Loucy (cell line): Measurements from ENCODE around the gene KPNA5.
"Not testable (repeated sequence)": the region's sequence is repeated elsewhere in the genome, so short reads cannot be mapped to it uniquely, and the experiment has no call there.

ENCODE experiments used
- H2AFZ ChIP-seq: fragments of 200-600 bp; sonication (generic); 2 replicates; pipeline ENCODE4 v1.6.0; 2016; ENCODE audit warnings: antibody characterized with exemption, mild to moderate bottlenecking, low read length, moderate library complexity
- H3F3A ChIP-seq: fragments of 200-600 bp; 2 replicates; pipeline ENCODE4 v1.6.0; 2016; ENCODE audit warnings: antibody characterized with exemption, low read depth, mild to moderate bottlenecking
- H3K27me3 ChIP-seq: fragments of 200-600 bp; sonication (generic); 2 replicates; pipeline ENCODE4 v1.6.1; 2014; ENCODE audit warnings: low read length, mild to moderate bottlenecking; ENCODE audit not compliant: insufficient read depth, poor library complexity, severe bottlenecking
- H3K36me3 ChIP-seq: fragments of 200-600 bp; sonication (generic); 2 replicates; pipeline ENCODE4 v1.6.1; 2016; ENCODE audit warnings: low read length; ENCODE audit not compliant: insufficient read depth
- H3K4me1 ChIP-seq: fragments of 200-600 bp; sonication (generic); 2 replicates; pipeline ENCODE4 v1.5.1; 2014; ENCODE audit warnings: low read length, mild to moderate bottlenecking; ENCODE audit not compliant: insufficient read depth, poor library complexity, severe bottlenecking
- H3K4me2 ChIP-seq: fragments of 200-600 bp; sonication (generic); 2 replicates; pipeline ENCODE4 v1.6.0; 2014; ENCODE audit warnings: antibody characterized with exemption, low read length, low read depth, mild to moderate bottlenecking; ENCODE audit not compliant: poor library complexity, severe bottlenecking
- H3K4me3 ChIP-seq: fragments of 200-600 bp; sonication (generic); 2 replicates; pipeline ENCODE4 v1.5.1; 2014; ENCODE audit warnings: low read length, mild to moderate bottlenecking, mixed read lengths; ENCODE audit not compliant: poor library complexity, severe bottlenecking
- H3K79me2 ChIP-seq: fragments of 200-600 bp; sonication (generic); 2 replicates; pipeline ENCODE4 v1.6.1; 2014; ENCODE audit warnings: low read length; ENCODE audit not compliant: insufficient read depth
- H3K9ac ChIP-seq: fragments of 200-600 bp; sonication (generic); 2 replicates; pipeline ENCODE4 v1.6.0; 2014; ENCODE audit warnings: mild to moderate bottlenecking, low read depth, low read length, moderate library complexity; ENCODE audit not compliant: poor library complexity, severe bottlenecking
- H3K9me2 ChIP-seq: fragments of 200-600 bp; sonication (generic); replicated peaks from 2 replicates; pipeline ENCODE4 v1.6.1; 2016; ENCODE audit warnings: low read depth, low read length, mixed read lengths
- H3K9me3 ChIP-seq: fragments of 200-600 bp; sonication (generic); 2 replicates; pipeline ENCODE4 v1.6.1; 2014; ENCODE audit warnings: mild to moderate bottlenecking, antibody characterized with exemption, low read length, low read depth; ENCODE audit not compliant: insufficient read depth
- H4K20me1 ChIP-seq: fragments of 200-600 bp; sonication (generic); 2 replicates; pipeline ENCODE4 v1.6.0; 2014; ENCODE audit warnings: antibody characterized with exemption, low read length, mild to moderate bottlenecking; ENCODE audit not compliant: insufficient read depth, poor library complexity, severe bottlenecking
- EZH2phosphoT487 ChIP-seq: fragments of 200-600 bp; IDR thresholded peaks from 2 replicates; pipeline ENCODE4 v1.6.1; 2018; ENCODE audit warnings: antibody characterized with exemption, mild to moderate bottlenecking, moderate library complexity, borderline replicate concordance
- TF ChIP-seq, protein P1 (sequence below): fragments of 200-600 bp; sonication (generic); conservative IDR thresholded peaks from 2 replicates; pipeline ENCODE4 v1.5.1; 2014; ENCODE audit warnings: mild to moderate bottlenecking, antibody characterized with exemption, low read length

Gene KPNA5

DNA sequence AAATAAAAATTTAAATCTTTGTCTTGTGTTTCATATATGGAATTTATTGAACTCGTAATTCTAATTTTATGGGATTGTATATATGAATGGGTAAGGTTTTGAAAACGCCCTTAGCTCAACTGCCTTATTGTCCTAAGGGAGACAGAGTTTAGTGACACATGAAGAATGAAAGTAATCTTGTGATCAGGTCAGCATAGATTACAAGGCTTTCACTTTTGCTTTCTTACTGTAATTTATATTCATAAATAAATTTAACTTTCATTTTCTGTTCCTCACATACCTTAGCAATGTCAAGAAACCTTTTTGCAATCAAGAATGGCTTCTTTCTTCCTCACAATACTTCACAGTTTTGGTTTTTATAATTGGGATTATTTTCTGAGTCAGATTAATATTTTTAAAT, 14.4 kb downstream of the KPNA5 start:
- no peak overlapping the region for H3K4me3 ChIP-seq
- H3K4me1 ChIP-seq: peaks cover 14% of the 10 kb centered on the region
- peaks cover 39% of the 10 kb centered on the region; the same call in 1 of the 2 replicates for H3K36me3 ChIP-seq
- H3F3A ChIP-seq: no peaks in the 10 kb centered on the region
- no peaks in the 10 kb centered on the region for H3K27me3 ChIP-seq
- no peak for TF ChIP-seq EZH2phosphoT487
- TF ChIP-seq, protein P1, sequence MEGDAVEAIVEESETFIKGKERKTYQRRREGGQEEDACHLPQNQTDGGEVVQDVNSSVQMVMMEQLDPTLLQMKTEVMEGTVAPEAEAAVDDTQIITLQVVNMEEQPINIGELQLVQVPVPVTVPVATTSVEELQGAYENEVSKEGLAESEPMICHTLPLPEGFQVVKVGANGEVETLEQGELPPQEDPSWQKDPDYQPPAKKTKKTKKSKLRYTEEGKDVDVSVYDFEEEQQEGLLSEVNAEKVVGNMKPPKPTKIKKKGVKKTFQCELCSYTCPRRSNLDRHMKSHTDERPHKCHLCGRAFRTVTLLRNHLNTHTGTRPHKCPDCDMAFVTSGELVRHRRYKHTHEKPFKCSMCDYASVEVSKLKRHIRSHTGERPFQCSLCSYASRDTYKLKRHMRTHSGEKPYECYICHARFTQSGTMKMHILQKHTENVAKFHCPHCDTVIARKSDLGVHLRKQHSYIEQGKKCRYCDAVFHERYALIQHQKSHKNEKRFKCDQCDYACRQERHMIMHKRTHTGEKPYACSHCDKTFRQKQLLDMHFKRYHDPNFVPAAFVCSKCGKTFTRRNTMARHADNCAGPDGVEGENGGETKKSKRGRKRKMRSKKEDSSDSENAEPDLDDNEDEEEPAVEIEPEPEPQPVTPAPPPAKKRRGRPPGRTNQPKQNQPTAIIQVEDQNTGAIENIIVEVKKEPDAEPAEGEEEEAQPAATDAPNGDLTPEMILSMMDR: no peak
- H4K20me1 ChIP-seq: peaks cover 25% of the 10 kb centered on the region
- H3K9me3 ChIP-seq: no peaks in the 10 kb centered on the region
- H3K79me2 ChIP-seq: peaks cover 30% of the 10 kb centered on the region; the same call in 1 of the 2 replicates
- no peak overlapping the region for H3K9ac ChIP-seq
- no peak overlapping the region for H2AFZ ChIP-seq
- H3K4me2 ChIP-seq: peak overlapping the region; percentile 18
- no peaks in the 10 kb centered on the region for H3K9me2 ChIP-seq

DNA sequence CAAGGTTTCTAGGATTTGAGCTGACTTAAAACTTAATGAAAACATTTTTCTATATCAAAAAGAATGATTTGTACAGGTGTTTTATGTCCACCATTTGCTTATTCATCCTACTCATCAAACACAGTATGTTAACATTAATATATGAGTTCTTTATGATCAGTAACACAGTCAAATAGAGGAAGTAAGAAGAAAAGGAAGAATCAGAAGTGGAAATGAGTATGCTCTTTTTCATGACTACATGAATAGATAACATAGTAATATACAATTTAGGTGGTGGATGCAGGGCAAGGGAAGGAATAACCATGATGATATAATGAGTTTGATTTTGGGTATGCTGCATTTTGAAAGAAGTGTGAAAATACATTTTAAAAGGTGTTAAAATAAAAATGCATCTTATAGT, 16.5 kb downstream of the KPNA5 start:
- Histone ChIP-seq H2AFZ (no peak overlapping the region), H3K9me3 (no peaks in the 10 kb centered on the region)

DNA sequence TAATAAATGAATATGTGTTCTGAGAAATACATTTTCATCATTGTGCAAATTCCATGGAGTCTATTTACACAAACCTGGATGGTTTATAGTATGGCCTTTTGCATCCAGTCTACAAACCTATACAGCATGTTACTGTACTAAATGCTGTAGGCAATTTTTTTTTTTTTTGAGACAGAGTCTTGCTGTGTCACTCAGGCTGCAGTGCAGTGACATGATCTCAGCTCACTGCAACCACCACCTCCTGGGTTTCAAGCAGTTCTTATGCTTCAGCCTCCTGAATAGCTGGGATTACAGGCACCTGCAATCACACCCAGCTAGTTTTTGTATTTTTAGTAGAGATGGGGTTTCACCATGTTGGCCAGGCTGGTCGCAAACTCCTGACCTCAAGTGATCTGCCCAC, 22.9 kb downstream of the KPNA5 start:
- H3F3A ChIP-seq, H3K4me2 ChIP-seq, H3K4me1 ChIP-seq, H2AFZ ChIP-seq, H3K4me3 ChIP-seq, H3K79me2 ChIP-seq, H3K9me3 ChIP-seq, H3K9ac ChIP-seq, H3K9me2 ChIP-seq, H4K20me1 ChIP-seq, H3K27me3 ChIP-seq: not testable (repeated sequence)
- peaks cover 76% of the 10 kb centered on the region; the same call in 1 of the 2 replicates for H3K36me3 ChIP-seq

More for the DNA sequence above, 16.5 kb downstream of the KPNA5 start:
- Histone ChIP-seq H3K27me3 (no peaks in the 10 kb centered on the region), H3K4me3 (no peak overlapping the region), H3K4me1 (peaks cover 14% of the 10 kb centered on the region), H3K79me2 (peaks cover 20% of the 10 kb centered on the region; the same call in 1 of the 2 replicates), H3K9ac (no peak overlapping the region), H3K36me3 (peaks cover 44% of the 10 kb centered on the region; the same call in 1 of the 2 replicates), H3K9me2 (no peaks in the 10 kb centered on the region), H3K4me2 (no peak overlapping the region), H4K20me1 (peaks cover 19% of the 10 kb centered on the region), H3F3A (no peaks in the 10 kb centered on the region)
- TF ChIP-seq EZH2phosphoT487: no peak
- TF ChIP-seq, protein P1: no peak

DNA sequence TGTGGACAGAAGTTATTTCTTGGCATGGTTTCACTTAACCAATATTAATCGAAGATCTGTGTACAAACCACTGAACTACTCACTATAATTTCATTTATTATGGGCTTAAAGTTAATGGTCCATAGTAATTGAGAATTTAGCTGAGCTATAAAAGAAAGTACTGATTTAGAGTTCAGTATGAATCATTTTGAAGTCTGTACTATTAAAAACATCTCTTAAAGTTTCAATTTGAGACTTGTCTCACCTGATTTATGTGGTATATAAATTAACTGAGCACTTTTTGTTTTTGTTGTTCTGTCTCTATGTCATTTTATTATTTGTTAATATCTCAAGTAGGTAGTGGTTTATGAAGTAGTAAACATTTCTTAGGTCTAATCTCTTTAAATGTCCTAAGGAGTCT, 24.9 kb downstream of the KPNA5 start:
- Histone ChIP-seq H3K79me2 (peaks cover under 1% of the 10 kb centered on the region; the same call in 1 of the 2 replicates), H2AFZ (no peak overlapping the region), H3K4me2 (no peak overlapping the region), H3K4me3 (no peak overlapping the region), H3K9me2 (no peaks in the 10 kb centered on the region), H3K27me3 (no peaks in the 10 kb centered on the region), H4K20me1 (peaks cover 5% of the 10 kb centered on the region), H3F3A (no peaks in the 10 kb centered on the region), H3K9me3 (no peaks in the 10 kb centered on the region), H3K4me1 (no peaks in the 10 kb centered on the region), H3K9ac (no peak overlapping the region), H3K36me3 (peaks cover 63% of the 10 kb centered on the region; the same call in 1 of the 2 replicates)
- TF ChIP-seq, protein P1: no peak
- no peak for TF ChIP-seq EZH2phosphoT487
